Neuronal stem cell (in vitro differentiated cells): Measurements from ENCODE around the gene RC3H2.

ENCODE experiments used
- DNase-seq: peaks from one replicate; pipeline ENCODE4 v3.0.0-alpha.2; 2013; ENCODE audit warnings: low spot score
- H2AFZ ChIP-seq: one replicate; pipeline ENCODE4 v1.6.1; 2013; ENCODE audit warnings: mild to moderate bottlenecking, low read length, inconsistent platforms
- H2AK5ac ChIP-seq: 2 replicates; pipeline ENCODE4 v1.6.1; 2013; ENCODE audit warnings: low read depth, mild to moderate bottlenecking, inconsistent platforms, low read length, moderate library complexity, mixed read lengths
- H2BK120ac ChIP-seq: 2 replicates; pipeline ENCODE4 v1.6.1; 2013; ENCODE audit warnings: low read depth, mild to moderate bottlenecking, inconsistent platforms, low read length, moderate library complexity, mixed read lengths
- H2BK12ac ChIP-seq: one replicate; pipeline ENCODE4 v1.6.1; 2013; ENCODE audit warnings: low read length, inconsistent platforms
- H2BK15ac ChIP-seq: 2 replicates; pipeline ENCODE4 v1.6.1; 2013; ENCODE audit warnings: mild to moderate bottlenecking, low read length, inconsistent platforms, mixed read lengths
- H2BK5ac ChIP-seq: one replicate; pipeline ENCODE4 v1.6.1; 2013; ENCODE audit warnings: inconsistent platforms, mild to moderate bottlenecking, low read length, moderate library complexity
- H3K14ac ChIP-seq: one replicate; pipeline ENCODE4 v1.6.1; 2013; ENCODE audit warnings: low read length, inconsistent platforms
- H3K18ac ChIP-seq: 2 replicates; pipeline ENCODE4 v1.6.1; 2013; ENCODE audit warnings: low read length, inconsistent platforms
- H3K23ac ChIP-seq: 2 replicates; pipeline ENCODE4 v1.6.1; 2013; ENCODE audit warnings: low read depth, mild to moderate bottlenecking, mixed read lengths, low read length, inconsistent platforms; ENCODE audit not compliant: poor library complexity
- H3K27ac ChIP-seq: replicated peaks from 3 replicates; pipeline ENCODE4 v1.5.1; 2013; ENCODE audit warnings: low read length, inconsistent platforms
- H3K27me3 ChIP-seq, 3 experiments: 2 replicates each; pipeline ENCODE4 v1.6.1; 2013; ENCODE audit warnings: low read length in 3 of 3, mild to moderate bottlenecking in 2 of 3, inconsistent platforms in 1 of 3, low read depth in 1 of 3, mixed read lengths in 1 of 3, moderate library complexity in 1 of 3; ENCODE audit not compliant: control insufficient read depth in 3 of 3, insufficient read depth in 3 of 3
- H3K36me3 ChIP-seq, 2 donors: replicated peaks in 1 of 2; 2 replicates each; pipeline ENCODE4 v1.6.1; 2013; ENCODE audit warnings: low read length in 2 of 2; ENCODE audit not compliant: control insufficient read depth in 2 of 2, insufficient read depth in 2 of 2
- H3K4ac ChIP-seq: 2 replicates; pipeline ENCODE4 v1.6.1; 2013; ENCODE audit warnings: inconsistent platforms, mild to moderate bottlenecking, low read length, moderate library complexity
- H3K4me1 ChIP-seq, 2 donors: 1 replicate in 1 of 2; 2 replicates in 1 of 2; pipeline ENCODE4 v1.6.1; 2013; ENCODE audit warnings: low read length in 2 of 2, low read depth in 1 of 2; ENCODE audit not compliant: control insufficient read depth in 2 of 2, insufficient read depth in 1 of 2
- H3K4me2 ChIP-seq: one replicate; pipeline ENCODE4 v1.6.1; 2013; ENCODE audit warnings: mild to moderate bottlenecking, low read length, inconsistent platforms; ENCODE audit not compliant: insufficient read depth, poor library complexity, severe bottlenecking
- H3K4me3 ChIP-seq, 2 donors: 2 replicates each; pipeline ENCODE4 v1.5.1; 2013; ENCODE audit warnings: low read length in 2 of 2, mild to moderate bottlenecking in 2 of 2, inconsistent platforms in 1 of 2, moderate library complexity in 1 of 2
- H3K79me1 ChIP-seq: one replicate; pipeline ENCODE4 v1.6.1; 2013; ENCODE audit warnings: low read depth, mild to moderate bottlenecking, inconsistent platforms, low read length, moderate library complexity
- H3K9ac ChIP-seq: one replicate; pipeline ENCODE4 v1.6.1; 2013; ENCODE audit warnings: mild to moderate bottlenecking, low read depth, low read length, inconsistent platforms; ENCODE audit not compliant: poor library complexity
- H3K9me3 ChIP-seq, 2 donors: replicated peaks in 1 of 2; 2 replicates each; pipeline versions ENCODE3 to v1.6.1; 2013; ENCODE audit warnings: low read length in 2 of 2, mild to moderate bottlenecking in 2 of 2, inconsistent platforms in 1 of 2, low read depth in 1 of 2, mixed read lengths in 1 of 2, moderate library complexity in 1 of 2; ENCODE audit not compliant: control insufficient read depth in 2 of 2, insufficient read depth in 1 of 2
- H4K8ac ChIP-seq: one replicate; pipeline ENCODE4 v1.6.1; 2013; ENCODE audit warnings: low read depth, mild to moderate bottlenecking, inconsistent platforms, low read length, moderate library complexity
- H4K91ac ChIP-seq: one replicate; pipeline ENCODE4 v1.6.1; 2013; ENCODE audit warnings: low read length, low read depth, mild to moderate bottlenecking, inconsistent platforms; ENCODE audit not compliant: poor library complexity
- WGBS, 2 donors: extraction: QIAGEN DNeasy Blood & Tissue Kit; methylation state at CpG; one replicate each; pipeline ENCODE4 v1.1.7; 2013; ENCODE audit warnings: missing lambda C conversion rate in 2 of 2, mixed read lengths in 1 of 2; ENCODE audit not compliant: insufficient read length in 2 of 2, insufficient replicate concordance in 1 of 2; ENCODE audit errors: extremely low coverage in 2 of 2; 5-methylcytosine and 5-hydroxymethylcytosine counted together

RC3H2 gene

DNA sequence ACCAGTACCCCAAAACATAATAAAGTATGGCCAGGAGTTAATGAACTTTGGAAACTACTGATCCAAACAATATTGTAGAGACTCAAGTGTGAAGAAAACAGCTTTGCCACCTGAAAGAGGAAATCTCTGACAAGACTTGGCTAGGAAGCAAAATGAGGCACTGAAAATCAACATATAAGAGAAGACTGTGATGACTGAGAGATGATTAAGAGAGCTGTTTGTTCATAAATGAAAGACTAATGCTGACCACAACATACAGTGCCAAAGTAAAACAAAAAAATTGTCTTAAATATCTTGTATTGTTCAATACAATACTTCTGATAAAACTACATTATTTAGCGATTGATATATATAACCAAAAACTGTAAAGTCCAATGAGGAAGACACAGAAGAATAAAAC, 7.2 kb downstream of the RC3H2 start:
- Histone ChIP-seq H2BK15ac (no peak overlapping the region), H3K4ac (no peak overlapping the region), H3K14ac (no peak overlapping the region), H2BK5ac (no peak overlapping the region), H3K27me3 (no peaks in the 10 kb centered on the region), H2BK120ac (no peak overlapping the region), H3K23ac (no peak overlapping the region), H3K18ac (no peak overlapping the region), H3K36me3 (peaks cover 4 to 67% of the 10 kb centered on the region in 2 donors), H3K4me2 (no peak overlapping the region), H2AFZ (no peak overlapping the region), H2BK12ac (no peak overlapping the region), H3K27ac (no peak overlapping the region), H4K8ac (no peak overlapping the region), H3K79me1 (peaks cover 4% of the 10 kb centered on the region), H3K4me3 (no peak overlapping the region), H3K9me3 (no peaks in the 10 kb centered on the region), H3K9ac (no peak overlapping the region), H3K4me1 (peaks cover 0 to 2% of the 10 kb centered on the region in 2 donors), H2AK5ac (no peak overlapping the region), H4K91ac (no peak overlapping the region)
- no CpG with 5 or more reads among the region's 1 CpG for WGBS, 2 donors
- no peak for DNase-seq

GRCh38 chr9:122888480-122888879, 16.7 kb downstream of the RC3H2 start:
- Histone ChIP-seq H3K14ac (no peak overlapping the region), H2BK120ac (no peak overlapping the region), H2BK15ac (no peak overlapping the region), H3K4me1 (no peaks in the 10 kb centered on the region), H3K9ac (no peak overlapping the region), H3K27ac (no peak overlapping the region), H4K8ac (no peak overlapping the region), H3K27me3 (no peaks in the 10 kb centered on the region), H3K4me2 (no peak overlapping the region), H3K4ac (no peak overlapping the region), H2AK5ac (no peak overlapping the region), H3K36me3 (peaks cover 13 to 99% of the 10 kb centered on the region in 2 donors), H3K18ac (no peak overlapping the region), H3K4me3 (no peak overlapping the region), H2AFZ (no peak overlapping the region), H3K23ac (no peak overlapping the region), H3K79me1 (no peaks in the 10 kb centered on the region), H2BK12ac (no peak overlapping the region), H3K9me3 (no peaks in the 10 kb centered on the region), H2BK5ac (no peak overlapping the region), H4K91ac (no peak overlapping the region)
- no peak for DNase-seq
- WGBS, 2 donors: no CpG with 5 or more reads among the region's 3 CpGs

DNA sequence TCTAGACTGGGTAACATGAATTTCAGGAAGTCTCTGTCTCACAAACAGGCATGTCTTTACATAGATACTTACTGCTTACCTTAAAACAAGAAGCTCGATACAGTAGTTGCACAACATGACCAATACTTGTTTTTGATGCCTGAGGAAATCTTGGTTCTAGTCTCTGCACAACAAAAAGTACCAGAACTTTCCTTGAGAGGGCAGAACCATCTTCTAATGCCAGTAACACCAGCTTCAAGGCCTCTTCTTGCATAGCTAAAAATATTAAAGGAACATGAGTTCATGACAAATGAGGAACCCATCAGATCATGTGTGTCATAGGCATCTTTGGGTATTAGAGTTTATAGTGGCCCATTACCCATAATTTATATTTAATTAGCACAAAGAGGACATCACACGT, 22.0 kb downstream of the RC3H2 start:
- H3K4me3 ChIP-seq: no peak overlapping the region
- no peak overlapping the region for H2BK5ac ChIP-seq
- H2BK120ac ChIP-seq: no peak overlapping the region
- H3K18ac ChIP-seq: no peak overlapping the region
- no CpG with 5 or more reads among the region's 2 CpGs for WGBS, 2 donors
- H4K8ac ChIP-seq: no peak overlapping the region
- no peaks in the 10 kb centered on the region for H3K4me1 ChIP-seq
- no peaks in the 10 kb centered on the region for H3K9me3 ChIP-seq
- no peak overlapping the region for H2AFZ ChIP-seq
- H2BK12ac ChIP-seq: no peak overlapping the region
- H3K27me3 ChIP-seq: no peaks in the 10 kb centered on the region
- no peak overlapping the region for H3K14ac ChIP-seq
- no peak overlapping the region for H2BK15ac ChIP-seq
- no peak overlapping the region for H3K27ac ChIP-seq
- peaks cover 18 to 99% of the 10 kb centered on the region in 2 donors for H3K36me3 ChIP-seq
- no peak overlapping the region for H3K9ac ChIP-seq
- H3K4ac ChIP-seq: no peak overlapping the region
- H2AK5ac ChIP-seq: no peak overlapping the region
- no peak overlapping the region for H3K23ac ChIP-seq
- no peak overlapping the region for H4K91ac ChIP-seq
- H3K4me2 ChIP-seq: no peak overlapping the region
- no peaks in the 10 kb centered on the region for H3K79me1 ChIP-seq
- no peak for DNase-seq

GRCh38 chr9:122879443-122879842, 25.7 kb downstream of the RC3H2 start:
- no peak overlapping the region for H2BK120ac ChIP-seq

More at GRCh38 chr9:122879443-122879842, 25.7 kb downstream of the RC3H2 start:
- Histone ChIP-seq H4K8ac (no peak overlapping the region), H3K27ac (no peak overlapping the region), H3K14ac (no peak overlapping the region), H2AK5ac (no peak overlapping the region), H3K4ac (no peak overlapping the region), H2AFZ (no peak overlapping the region), H3K4me2 (no peak overlapping the region), H3K18ac (no peak overlapping the region), H3K36me3 (peaks cover 27 to 99% of the 10 kb centered on the region in 2 donors), H3K23ac (no peak overlapping the region), H2BK5ac (no peak overlapping the region), H3K9me3 (no peaks in the 10 kb centered on the region), H4K91ac (no peak overlapping the region), H3K79me1 (no peaks in the 10 kb centered on the region), H3K4me1 (no peaks in the 10 kb centered on the region), H3K4me3 (no peak overlapping the region), H3K27me3 (no peaks in the 10 kb centered on the region), H2BK15ac (no peak overlapping the region), H3K9ac (no peak overlapping the region), H2BK12ac (no peak overlapping the region)
- DNase-seq: no peak
- WGBS, 2 donors: no CpG with 5 or more reads among the region's 2 CpGs
